NCI-H82 (cell line): ENCODE data around the gene AMOTL1.
"Not testable (repeated sequence)": the region's sequence is repeated elsewhere in the genome, so short reads cannot be mapped to it uniquely, and the experiment has no call there.

ENCODE experiments used
- DNase-seq: peaks from one replicate; lab custom pipeline; 2025; lab: John Stamatoyannopoulos, UW

The AMOTL1 gene

DNA sequence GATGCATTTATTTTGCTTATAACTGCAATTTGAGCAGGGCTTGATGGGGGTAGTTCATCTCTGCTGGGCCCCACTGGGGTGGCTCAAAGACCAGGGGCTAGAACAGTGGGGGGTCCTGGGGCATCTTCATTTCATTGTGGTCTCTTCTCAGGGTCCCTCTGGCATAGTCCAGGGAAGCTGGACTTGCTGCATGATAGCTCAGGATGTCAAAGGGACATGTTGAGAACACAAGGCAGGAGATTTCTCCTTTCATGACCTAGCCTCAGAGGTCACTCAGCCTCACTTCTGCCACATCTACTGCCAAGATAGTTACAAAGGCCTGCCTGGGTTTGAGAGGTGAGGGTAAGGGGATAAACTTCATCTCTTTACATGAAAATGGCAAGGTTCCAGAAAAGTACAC, 115.7 kb downstream of the AMOTL1 start:
- DNase-seq: no peak

- no peak for DNase-seq
These were observed 116.2 kb downstream of the AMOTL1 start for GRCh38 chr11:94884376-94884775.

- DNase-seq: peak; percentile 3
These were observed 117.0 kb downstream of the AMOTL1 start for GRCh38 chr11:94885133-94885532.

GRCh38 chr11:94885581-94885980, 117.4 kb downstream of the AMOTL1 start:
- no peak for DNase-seq

- no peak for DNase-seq
These were observed 120.0 kb downstream of the AMOTL1 start for GRCh38 chr11:94888204-94888603.

GRCh38 chr11:94895451-94895850, 127.3 kb downstream of the AMOTL1 start:
- no peak for DNase-seq

DNA sequence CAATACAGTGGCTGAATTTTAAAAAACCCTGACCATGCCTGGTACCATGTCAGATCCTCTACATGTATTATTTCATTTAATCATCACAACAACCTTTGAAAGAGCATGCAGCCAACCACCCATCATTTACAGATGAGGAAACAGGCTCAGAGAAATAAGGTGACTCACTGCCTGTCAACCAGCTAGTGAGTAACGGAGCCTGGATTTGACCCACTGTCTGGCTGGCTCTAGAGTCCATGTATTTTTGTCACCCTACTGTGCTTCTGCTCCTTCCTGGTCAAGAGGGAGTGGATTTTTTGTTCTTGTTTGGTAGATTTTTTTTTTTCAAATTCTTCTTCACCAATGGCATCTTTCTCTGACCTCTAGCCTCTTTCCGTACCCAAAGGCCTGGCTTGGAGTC, 127.8 kb downstream of the AMOTL1 start:
- no peak for DNase-seq

DNA sequence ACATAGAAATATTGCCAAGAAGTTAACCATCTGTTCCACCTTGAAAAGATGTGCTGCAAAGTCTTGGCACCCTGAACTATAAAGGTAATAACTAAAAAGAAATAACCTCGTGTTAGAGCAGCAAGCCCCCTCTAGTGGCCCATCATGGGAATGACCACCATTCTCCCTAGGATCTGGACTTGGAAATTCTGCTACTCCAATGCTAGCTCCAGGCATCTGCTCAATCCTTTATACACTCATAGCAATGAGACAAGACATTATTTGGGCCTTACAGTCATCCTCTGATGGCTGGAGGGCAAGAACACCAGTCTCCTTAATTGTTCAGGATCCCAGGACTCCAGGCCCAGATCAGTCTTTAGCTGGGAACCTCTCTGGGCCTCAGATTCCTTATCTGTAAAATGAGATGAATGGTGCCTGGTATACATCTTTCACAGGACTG, 129.2 kb downstream of the AMOTL1 start:
- DNase-seq: peak; percentile 65

DNA sequence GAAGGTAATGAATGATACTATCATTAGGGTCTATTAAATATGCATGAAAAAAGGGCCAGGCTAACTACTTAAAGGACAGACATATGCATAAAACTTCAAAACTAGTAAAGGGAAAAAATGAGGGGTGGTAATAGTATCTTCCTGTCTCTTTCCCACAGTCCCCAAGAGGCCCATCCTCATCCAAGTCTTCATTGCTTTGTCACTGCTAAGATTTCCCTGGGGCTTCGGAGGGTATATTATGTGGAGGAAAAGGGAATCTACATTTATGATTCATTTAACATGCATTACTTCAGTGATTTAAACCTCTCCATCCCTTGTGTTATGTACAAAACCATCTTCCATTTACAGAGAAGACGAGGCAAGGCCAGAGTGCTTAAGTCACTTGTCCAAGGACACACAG, 139.1 kb downstream of the AMOTL1 start:
- no peak for DNase-seq

DNA sequence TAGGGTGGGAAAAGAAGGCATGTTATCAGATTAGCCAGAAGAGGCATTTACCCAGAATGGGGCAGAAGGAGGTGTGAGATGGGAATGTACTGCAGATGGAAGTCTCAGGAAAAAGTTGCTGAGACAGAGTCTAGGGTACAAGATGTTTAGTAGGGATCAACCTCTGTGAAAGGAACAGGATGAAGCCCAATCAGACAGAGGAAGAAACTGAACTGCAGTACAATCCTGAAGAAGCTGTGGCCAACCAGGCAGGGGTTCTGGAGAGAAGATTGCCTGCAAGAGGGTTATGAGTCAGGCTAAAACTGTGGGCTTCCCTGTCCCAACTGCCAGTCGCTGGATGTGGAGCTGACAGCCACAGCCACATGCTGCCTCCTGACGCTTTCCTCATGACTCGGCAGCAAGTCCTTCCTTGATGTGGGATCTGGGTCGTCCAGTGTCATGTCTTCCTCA, 141.2 kb downstream of the AMOTL1 start:
- no peak for DNase-seq

DNA sequence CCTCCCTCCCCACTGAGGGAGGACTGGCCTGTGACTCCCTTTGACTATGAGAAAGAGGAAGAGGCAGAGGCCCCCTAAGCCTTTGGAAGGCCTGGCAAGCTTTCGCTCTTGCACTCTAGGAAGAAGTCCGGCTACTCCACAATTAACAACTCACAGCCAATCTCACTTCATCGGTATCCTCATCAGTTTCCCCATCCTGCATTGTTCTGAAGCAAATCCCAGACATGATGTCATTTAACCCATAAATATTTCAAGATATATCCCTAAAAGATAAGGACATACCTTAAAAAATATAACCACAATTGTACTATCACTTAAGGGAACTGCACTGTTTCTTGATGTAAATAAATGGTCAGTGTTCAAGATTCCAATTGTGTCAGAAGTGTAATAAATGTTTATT, 142.1 kb downstream of the AMOTL1 start:
- no peak for DNase-seq

- no peak for DNase-seq
These were observed 142.6 kb downstream of the AMOTL1 start for GRCh38 chr11:94910779-94911178.

DNA sequence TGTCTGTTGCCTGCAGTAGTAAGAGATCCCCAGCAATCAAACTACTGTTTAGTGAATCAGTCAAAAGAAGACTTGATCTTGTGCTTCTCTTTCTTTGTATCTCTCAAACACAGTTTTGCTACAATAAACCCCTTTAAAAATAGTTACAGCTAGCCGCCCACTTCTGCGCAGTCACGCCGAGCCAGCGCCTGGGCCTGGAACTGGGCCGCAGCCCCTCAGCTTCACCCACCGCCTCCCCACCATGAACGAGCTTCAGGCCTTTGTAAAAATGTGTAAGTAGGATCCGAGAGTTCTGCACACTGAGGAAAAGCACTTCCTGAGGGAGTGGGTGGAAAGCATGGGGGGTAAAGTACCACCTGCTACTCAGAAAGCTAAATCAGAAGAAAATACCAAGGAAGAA, 144.7 kb downstream of the AMOTL1 start:
- DNase-seq: no peak

DNA sequence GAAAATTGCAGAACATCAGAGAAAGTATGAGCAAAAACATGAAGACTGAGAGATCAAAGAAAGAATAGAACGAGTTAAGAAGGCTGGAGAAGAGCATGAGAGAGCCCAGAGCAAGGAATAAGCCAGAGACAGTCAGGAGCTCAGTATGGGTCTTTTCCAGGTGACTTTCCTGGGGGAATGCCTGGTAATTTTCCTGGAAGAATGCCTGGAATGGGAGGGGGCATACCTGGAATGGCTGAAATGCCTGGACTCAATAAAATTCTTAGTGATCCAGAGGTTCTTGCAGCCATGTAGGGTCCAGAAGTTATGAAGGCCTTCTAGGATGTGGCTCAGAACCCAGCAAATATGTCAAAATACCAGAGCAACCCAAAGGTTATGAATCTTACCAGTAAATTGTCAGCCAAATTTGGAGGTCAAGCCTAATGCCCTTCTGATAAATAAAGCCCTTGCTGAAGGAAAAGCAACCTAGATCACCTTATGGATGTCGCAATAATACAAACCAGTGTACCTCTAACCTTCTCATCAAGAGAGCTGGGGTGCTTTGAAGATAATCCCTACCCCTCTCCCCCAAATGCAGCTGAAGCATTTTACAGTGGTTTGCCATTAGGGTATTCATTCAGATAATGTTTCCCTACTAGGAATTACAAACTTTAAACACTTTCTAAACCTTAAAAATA, 145.7 kb downstream of the AMOTL1 start:
- DNase-seq: not testable (repeated sequence)

- no peak for DNase-seq
These were observed 152.2 kb downstream of the AMOTL1 start for GRCh38 chr11:94920311-94920710.

DNA sequence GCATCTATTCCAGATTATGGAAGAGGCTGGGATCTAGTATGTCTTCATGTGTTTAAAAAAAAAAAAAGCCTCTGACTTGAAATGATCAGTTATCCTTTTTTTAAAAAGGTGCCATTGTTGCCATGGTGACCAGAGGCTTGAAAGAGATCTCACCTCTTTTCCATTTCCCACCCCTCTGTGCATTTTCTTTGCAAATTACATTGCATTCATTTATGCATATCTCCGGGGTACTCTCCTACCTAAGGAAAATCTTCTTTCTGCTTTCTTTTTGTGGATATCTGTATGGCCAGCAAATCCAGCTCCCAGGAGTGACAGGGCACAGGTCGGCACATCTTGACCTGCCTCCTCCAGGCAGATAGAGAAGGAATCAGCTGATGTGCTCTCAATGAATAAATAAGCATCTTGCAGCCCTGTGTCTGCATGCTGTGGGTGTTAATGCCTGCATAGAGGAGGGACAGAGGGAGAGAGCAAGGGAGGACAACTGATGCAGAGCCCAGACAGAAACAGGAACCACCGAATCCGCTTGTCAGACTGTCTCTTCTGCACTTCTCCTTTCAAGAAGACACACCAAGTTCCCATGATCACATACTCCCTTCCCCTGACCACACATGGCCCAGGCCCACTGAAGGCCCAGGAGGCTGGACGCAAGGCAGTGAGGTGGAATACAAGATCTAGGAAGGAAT, 154.3 kb downstream of the AMOTL1 start:
- no peak for DNase-seq

GRCh38 chr11:94923004-94923334, 154.8 kb downstream of the AMOTL1 start:
- DNase-seq: no peak

- DNase-seq: no peak
These were observed 156.0 kb downstream of the AMOTL1 start for GRCh38 chr11:94924171-94924572.

- no peak for DNase-seq
These were observed 156.5 kb downstream of the AMOTL1 start for GRCh38 chr11:94924612-94925011.

- DNase-seq: no peak
These were observed 157.5 kb downstream of the AMOTL1 start for GRCh38 chr11:94925422-94926270.

DNA sequence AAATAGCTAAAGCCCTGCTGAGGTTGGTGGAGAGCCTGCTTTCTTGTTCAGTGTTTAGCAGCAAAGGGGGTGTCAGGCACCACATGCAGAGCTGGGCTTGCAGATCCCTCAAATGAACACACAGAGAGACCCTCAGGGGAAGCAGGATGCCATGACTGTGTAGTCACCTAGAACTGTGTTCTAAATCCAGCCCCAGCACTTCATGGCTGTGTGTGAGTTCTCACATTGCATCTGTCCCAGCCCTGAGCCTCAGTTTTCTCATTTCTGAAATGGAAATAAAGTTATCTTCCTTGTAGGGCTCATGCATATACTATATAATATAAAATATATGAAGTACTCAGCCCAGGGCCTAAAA, 158.1 kb downstream of the AMOTL1 start:
- DNase-seq: no peak
